Measurements from ENCODE around the gene CELSR2.

The CELSR2 gene

GRCh38 chr1:109235137-109235536 lies 14.2 kb upstream of the CELSR2 start:
- DNase-seq = no peak

DNA sequence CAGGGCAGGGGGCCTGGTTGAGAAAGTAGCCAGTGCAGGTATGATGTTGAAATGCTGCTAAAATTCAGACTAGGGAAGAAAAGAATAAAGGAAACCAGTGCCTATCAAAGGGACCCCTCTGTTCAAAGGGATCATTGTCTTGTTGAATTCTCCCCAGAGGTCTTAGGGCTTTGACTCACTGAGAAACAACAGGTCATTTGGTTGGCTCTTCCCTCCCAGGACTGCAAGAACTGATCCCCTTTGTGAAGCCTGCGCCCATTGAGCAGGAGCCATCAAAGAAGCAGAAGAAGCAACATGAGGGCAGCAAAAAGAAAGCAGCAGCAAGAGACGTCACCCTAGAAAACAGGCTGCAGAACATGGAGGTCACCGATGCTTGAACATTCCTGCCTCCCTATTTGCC lies 11.8 kb upstream of the CELSR2 start:
- no peak for DNase-seq

DNA sequence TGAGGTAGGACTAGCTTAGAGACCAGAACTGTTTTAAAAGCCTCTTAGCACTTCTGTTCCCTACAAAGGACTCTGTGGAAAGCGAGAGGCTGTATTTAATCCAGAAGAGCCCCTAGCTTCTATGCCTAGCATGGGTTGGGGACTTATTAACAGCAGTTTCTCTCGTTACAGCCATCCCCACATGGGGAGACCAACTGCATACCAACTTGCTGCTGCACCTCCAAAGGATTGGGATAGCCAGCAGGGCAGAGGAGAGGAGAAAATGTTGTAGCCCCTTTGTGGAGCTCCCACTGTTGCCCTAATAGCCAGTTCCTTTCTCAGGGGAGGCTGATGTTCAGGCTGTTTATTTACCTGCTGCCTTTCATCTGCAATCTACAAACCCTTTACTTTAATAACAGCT lies 11.0 kb upstream of the CELSR2 start:
- no peak for DNase-seq

DNA sequence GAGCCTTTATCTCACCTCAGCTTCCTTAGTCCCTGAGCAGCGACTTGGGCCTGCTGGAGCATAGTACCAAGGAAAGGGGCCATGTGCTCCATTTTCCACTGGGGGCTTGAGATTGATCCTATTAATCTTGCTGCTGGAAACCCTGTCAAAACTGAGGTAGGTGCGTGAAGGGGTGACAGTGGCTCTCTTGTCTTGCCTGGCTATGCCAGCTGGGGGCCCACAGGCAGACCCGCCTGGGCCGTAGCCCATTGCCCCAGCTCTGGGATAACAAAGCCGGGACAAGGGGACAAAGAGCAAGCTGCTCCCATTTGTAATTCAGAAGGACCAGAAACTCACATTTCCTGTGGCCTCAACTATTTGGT lies 10.3 kb upstream of the CELSR2 start:
- DNase-seq = no peak

GRCh38 chr1:109239409-109240068 lies 9.8 kb upstream of the CELSR2 start:
- DNase-seq = no peak

DNA sequence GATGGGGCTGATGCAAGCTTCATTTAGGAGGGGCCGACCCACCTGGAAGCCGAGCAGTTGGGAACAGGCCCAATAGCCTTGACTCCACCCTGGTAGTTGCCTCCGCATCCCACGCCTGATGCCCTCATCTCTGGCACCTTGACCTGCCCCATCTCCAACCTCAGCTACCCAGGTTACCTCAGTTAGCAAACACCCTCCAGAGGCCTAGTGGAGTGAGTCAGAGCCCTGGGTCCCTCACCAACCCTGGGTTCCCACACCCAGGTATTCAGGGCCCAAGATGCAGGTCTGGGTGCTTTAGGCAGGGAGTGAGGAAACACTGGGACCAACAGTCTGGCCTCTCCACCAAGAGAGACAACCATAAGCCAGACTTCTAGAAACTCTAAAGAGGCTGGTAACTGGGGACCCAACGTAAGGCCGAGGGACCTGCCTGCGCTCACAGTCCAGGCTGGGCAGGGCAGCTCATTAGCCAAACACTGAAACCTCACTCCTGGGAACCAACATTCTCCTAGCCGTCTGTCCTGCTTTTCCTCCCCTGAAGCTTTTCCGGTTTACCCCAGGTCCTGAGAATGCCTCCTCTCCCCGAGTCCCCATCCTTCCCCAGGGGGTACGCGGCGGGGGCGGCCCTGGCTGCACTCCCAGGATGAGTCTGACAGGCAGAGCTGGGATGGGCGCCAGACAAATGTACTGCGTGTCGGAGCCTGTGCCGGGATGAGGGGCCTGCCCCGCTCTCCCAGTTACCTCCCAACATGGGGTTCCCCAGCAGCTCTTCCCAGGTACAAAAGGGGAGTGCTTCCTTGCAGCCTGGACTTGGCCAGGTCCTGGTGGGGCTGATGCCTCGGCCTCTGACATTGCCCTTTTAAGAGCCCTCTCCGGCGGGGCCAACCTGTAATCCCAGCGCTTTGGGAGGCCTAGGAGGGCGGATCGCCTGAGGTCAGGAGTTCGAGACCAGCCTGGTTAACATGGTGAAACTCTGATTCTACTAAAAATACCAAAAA lies 8.9 kb upstream of the CELSR2 start:
- DNase-seq = no peak

- no peak for DNase-seq
Measured at GRCh38 chr1:109241344-109241743, 8.0 kb upstream of the CELSR2 start.

DNA sequence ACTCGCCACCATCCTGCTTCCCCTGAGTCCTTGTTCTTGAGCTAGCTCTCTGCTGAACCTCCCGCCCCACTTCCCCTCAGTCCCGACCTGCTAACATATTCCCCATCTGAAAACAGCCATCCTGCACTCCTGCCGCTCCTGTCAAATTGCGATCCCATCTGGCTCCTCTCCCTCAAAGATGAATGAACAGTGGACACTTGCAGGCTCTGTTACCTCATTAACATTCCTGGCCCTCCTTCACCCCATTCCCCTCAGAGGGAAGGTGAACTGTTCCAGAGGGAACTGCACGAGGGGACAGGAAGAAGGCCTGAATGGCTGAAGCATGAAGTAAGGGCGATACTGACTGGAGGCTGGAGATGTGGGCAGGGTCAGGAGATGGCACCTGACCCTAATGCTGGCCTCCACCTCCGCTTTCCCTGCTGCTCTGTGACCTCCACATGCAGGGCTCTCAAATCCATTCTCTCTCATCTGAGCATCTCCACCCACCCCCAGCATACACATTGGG lies 7.4 kb upstream of the CELSR2 start:
- DNase-seq = no peak

DNA sequence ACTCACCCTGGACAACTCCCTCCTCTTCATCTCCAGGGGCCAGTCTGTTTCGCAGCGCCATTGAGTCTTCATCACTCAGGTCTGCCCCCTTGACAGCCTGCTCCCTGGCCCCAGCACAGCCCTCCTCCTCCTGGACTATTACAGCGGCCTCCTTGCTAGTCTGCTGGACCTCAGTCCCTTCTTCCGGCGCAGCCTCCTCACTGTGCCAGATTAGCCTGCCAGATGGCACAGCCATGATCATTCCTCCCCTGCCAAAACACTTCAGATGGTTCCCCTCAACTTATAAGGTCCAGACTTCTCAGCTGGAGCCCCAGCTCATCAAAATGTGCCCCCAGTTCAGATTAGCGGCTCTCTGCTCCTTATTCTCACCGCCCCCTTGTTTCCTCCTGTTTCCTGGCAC lies 7.0 kb upstream of the CELSR2 start:
- DNase-seq = no peak

- no peak for DNase-seq
Measured at GRCh38 chr1:109243221-109243620, 6.1 kb upstream of the CELSR2 start.

GRCh38 chr1:109243860-109244552 lies 5.3 kb upstream of the CELSR2 start:
- no peak for DNase-seq

GRCh38 chr1:109246141-109246551 lies 3.2 kb upstream of the CELSR2 start:
- DNase-seq = no peak

- no peak for DNase-seq
Measured at GRCh38 chr1:109247401-109248365, 1.7 kb upstream of the CELSR2 start.

DNA sequence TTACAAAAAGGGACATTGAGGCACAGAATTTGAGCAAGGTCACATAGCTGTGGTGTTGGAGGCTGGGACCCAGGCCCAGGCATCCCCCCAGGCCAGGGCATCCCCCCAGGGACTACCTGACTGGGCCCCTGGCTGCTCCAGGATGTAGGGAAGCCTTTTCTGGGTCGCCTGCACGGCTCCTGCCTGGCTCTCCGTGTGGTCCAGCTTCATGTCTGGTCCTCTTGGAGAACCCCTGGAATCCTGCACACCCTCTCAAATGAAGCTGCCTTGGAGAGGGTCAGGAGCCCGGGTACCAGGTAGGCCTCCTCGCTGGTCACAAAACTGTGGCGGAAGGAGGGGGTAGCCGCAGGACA lies 919 bp upstream of the CELSR2 start:
- no peak for DNase-seq

- DNase-seq = no peak
Measured at GRCh38 chr1:109249654-109250401, 489 bp downstream of the CELSR2 start.

DNA sequence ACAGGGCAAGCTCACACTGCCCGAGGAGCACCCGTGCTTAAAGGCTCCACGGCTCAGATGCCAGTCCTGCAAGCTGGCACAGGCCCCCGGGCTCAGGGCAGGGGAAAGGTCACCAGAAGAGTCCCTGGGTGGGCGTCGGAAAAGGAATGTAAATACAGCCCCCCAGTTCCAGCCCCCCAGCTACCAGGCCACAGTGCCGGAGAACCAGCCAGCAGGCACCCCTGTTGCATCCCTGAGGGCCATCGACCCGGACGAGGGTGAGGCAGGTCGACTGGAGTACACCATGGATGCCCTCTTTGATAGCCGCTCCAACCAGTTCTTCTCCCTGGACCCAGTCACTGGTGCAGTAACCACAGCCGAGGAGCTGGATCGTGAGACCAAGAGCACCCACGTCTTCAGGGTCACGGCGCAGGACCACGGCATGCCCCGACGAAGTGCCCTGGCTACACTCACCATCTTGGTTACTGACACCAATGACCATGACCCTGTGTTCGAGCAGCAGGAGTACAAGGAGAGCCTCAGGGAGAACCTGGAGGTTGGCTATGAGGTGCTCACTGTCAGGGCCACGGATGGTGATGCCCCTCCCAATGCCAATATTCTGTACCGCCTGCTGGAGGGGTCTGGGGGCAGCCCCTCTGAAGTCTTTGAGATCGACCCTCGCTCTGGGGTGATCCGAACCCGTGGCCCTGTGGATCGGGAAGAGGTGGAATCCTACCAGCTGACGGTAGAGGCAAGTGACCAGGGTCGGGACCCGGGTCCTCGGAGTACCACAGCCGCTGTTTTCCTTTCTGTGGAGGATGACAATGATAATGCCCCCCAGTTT lies 1.3 kb downstream of the CELSR2 start:
- DNase-seq = no peak

GRCh38 chr1:109251277-109252166 lies 2.2 kb downstream of the CELSR2 start:
- DNase-seq = no peak

- DNase-seq = no peak
Measured at GRCh38 chr1:109252167-109252892, 3.0 kb downstream of the CELSR2 start.
